ENCODE data around the gene SYNGAP1. TPM values are rescaled to one million over a fixed set of nuclear protein-coding genes. Genes with fewer than 3 reads are reported as not detected.

The SYNGAP1 gene
- total RNA-seq, 1 donor from 2014 or later = 36.1 TPM

DNA sequence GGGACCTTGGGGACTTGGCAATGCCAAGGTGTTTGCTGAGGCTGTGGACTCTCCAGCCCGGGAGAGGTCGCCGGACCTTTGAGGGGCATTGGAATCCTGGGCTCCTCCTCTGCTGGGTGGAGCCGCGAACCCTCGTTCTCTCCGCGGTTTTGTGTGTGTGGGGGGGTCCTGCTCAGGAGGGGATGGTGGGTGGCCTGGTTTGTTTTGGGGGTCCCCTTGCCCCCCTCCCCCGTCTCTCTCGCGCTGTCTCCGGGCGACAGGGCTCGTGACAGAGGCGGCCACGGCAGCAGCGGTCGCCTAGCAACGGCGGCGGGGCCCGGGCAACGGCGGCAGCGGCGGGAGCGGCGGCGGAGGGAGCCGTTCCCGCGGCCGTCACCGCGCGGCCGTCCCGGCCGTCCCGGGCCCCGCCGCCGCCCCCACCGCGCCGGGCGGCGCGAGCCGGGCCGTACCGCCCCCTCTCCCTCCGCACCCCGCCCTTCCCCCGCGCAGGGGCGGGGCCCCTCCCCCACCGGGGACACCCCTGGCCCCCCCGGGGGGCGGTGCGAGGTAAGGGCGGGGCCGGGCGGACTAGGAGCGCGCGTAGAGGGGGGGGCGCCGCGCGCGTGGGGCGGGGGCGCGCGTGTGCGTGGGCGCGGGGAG, 7.8 kb downstream of the SYNGAP1 start:
- TF ChIP-seq EZH2 (IDR thresholded peaks at IDR 0.05; ENCODE audit: insufficient read depth, low read length) = no peak
- Mint-ChIP-seq H3K9me3 (ENCODE audit: unreplicated experiment) (no peaks in the 10 kb centered on the region), H3K4me1 (ENCODE audit: low read depth, unreplicated experiment) (peaks cover 60% of the 10 kb centered on the region), H3K36me3 (ENCODE audit: low read depth, unreplicated experiment) (peaks cover 5% of the 10 kb centered on the region), H3K27ac (ENCODE audit: unreplicated experiment) (peak overlapping the region; percentile 50), H3K27me3 (ENCODE audit: low read depth, unreplicated experiment) (no peaks in the 10 kb centered on the region), H3K4me3 (ENCODE audit: unreplicated experiment) (peak overlapping the region; percentile 93)
- H3K27me3 ChIP-seq (ENCODE audit: insufficient read depth, low read length) = no peaks in the 10 kb centered on the region
- no peak overlapping the region for H3K27ac ChIP-seq (ENCODE audit: low read depth, low read length)
- H3K4me3 ChIP-seq (ENCODE audit: insufficient read depth, low read depth, low read length) = peak overlapping the region; percentile 70
- H3K9ac ChIP-seq (ENCODE audit: low read length) = peak overlapping the region; percentile 80
- H3K4me2 ChIP-seq (ENCODE audit: low read length) = peak overlapping the region; percentile 100
- peak overlapping the region; percentile 62 for H2AFZ ChIP-seq (ENCODE audit: low read depth, low read length)
- H3K4me1 ChIP-seq (ENCODE audit: insufficient read depth, low read length) = peaks cover 43% of the 10 kb centered on the region
- H4K20me1 ChIP-seq (ENCODE audit: insufficient read depth, low read length) = peaks cover 50% of the 10 kb centered on the region
- DNase-seq (ENCODE audit: low read depth) = no peak
- H3K36me3 ChIP-seq (ENCODE audit: insufficient read depth, low read length) = no peaks in the 10 kb centered on the region
- peaks cover 43% of the 10 kb centered on the region for H3K79me2 ChIP-seq (ENCODE audit: insufficient read depth, low read length)
- no peaks in the 10 kb centered on the region for H3K9me3 ChIP-seq (ENCODE audit: insufficient read depth, low read depth, low read length)
- FAIRE-seq = no peak

DNA sequence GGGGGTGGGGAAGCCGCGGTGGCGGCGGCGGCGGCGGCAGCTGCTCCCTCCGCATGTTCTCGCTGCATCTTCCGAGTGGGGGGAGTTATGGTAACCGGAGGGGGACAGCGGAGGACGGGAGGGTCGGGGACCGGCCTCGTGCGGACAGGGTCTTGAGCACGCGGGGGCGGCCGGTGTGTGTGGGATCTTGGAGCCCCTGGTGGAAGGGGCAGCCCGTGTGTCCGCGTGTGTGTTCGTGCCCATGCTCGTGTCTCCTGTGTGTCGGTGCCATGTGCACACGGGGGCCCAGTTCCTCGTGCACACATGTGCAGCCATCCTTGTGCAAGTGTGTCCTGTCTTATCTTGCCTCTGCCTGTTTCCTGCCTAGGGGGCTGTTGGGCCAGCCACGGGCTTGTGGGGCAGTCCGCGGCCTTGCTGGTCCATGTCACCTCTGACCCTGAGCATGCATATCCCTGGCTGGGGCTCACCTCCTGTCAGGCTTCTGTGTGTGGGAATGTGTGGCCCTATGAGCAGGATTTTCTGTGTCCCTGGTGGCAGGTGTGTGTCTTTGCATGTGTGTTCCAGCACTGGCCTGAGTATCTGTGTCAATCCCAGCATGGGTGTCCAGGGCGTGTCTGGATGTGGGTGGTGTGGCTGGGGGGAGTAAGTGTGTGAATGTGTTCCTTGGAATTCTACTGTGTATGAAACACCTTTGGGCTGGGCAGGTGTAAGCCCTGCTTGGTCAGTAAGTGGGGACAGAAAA, 8.5 kb downstream of the SYNGAP1 start:
- Mint-ChIP-seq H3K4me1 (ENCODE audit: low read depth, unreplicated experiment) (peaks cover 67% of the 10 kb centered on the region), H3K36me3 (ENCODE audit: low read depth, unreplicated experiment) (peaks cover 5% of the 10 kb centered on the region), H3K27me3 (ENCODE audit: low read depth, unreplicated experiment) (no peaks in the 10 kb centered on the region), H3K4me3 (ENCODE audit: unreplicated experiment) (peak overlapping the region; percentile 91), H3K9me3 (ENCODE audit: unreplicated experiment) (no peaks in the 10 kb centered on the region), H3K27ac (ENCODE audit: unreplicated experiment) (peak overlapping the region; percentile 93)
- FAIRE-seq (no peak), DNase-seq (ENCODE audit: low read depth) (no peak)
- TF ChIP-seq EZH2 (IDR thresholded peaks at IDR 0.05; ENCODE audit: insufficient read depth, low read length) = no peak
- TF ChIP-seq, protein P1, sequence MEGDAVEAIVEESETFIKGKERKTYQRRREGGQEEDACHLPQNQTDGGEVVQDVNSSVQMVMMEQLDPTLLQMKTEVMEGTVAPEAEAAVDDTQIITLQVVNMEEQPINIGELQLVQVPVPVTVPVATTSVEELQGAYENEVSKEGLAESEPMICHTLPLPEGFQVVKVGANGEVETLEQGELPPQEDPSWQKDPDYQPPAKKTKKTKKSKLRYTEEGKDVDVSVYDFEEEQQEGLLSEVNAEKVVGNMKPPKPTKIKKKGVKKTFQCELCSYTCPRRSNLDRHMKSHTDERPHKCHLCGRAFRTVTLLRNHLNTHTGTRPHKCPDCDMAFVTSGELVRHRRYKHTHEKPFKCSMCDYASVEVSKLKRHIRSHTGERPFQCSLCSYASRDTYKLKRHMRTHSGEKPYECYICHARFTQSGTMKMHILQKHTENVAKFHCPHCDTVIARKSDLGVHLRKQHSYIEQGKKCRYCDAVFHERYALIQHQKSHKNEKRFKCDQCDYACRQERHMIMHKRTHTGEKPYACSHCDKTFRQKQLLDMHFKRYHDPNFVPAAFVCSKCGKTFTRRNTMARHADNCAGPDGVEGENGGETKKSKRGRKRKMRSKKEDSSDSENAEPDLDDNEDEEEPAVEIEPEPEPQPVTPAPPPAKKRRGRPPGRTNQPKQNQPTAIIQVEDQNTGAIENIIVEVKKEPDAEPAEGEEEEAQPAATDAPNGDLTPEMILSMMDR (IDR thresholded peaks at IDR 0.05; ENCODE audit: insufficient read depth, low read depth, low read length) = peak; percentile 37
- H3K36me3 ChIP-seq (ENCODE audit: insufficient read depth, low read length) = no peaks in the 10 kb centered on the region
- peak overlapping the region; percentile 100 for H3K4me2 ChIP-seq (ENCODE audit: low read length)
- H3K4me1 ChIP-seq (ENCODE audit: insufficient read depth, low read length) = peaks cover 50% of the 10 kb centered on the region
- H4K20me1 ChIP-seq (ENCODE audit: insufficient read depth, low read length) = peaks cover 57% of the 10 kb centered on the region
- no peaks in the 10 kb centered on the region for H3K9me3 ChIP-seq (ENCODE audit: insufficient read depth, low read depth, low read length)
- H3K27me3 ChIP-seq (ENCODE audit: insufficient read depth, low read length) = no peaks in the 10 kb centered on the region
- peak overlapping the region; percentile 58 for H3K4me3 ChIP-seq (ENCODE audit: insufficient read depth, low read depth, low read length)
- no peak overlapping the region for H2AFZ ChIP-seq (ENCODE audit: low read depth, low read length)
- no peak overlapping the region for H3K27ac ChIP-seq (ENCODE audit: low read depth, low read length)
- H3K79me2 ChIP-seq (ENCODE audit: insufficient read depth, low read length) = peaks cover 43% of the 10 kb centered on the region
- H3K9ac ChIP-seq (ENCODE audit: low read length) = peak overlapping the region; percentile 60

DNA sequence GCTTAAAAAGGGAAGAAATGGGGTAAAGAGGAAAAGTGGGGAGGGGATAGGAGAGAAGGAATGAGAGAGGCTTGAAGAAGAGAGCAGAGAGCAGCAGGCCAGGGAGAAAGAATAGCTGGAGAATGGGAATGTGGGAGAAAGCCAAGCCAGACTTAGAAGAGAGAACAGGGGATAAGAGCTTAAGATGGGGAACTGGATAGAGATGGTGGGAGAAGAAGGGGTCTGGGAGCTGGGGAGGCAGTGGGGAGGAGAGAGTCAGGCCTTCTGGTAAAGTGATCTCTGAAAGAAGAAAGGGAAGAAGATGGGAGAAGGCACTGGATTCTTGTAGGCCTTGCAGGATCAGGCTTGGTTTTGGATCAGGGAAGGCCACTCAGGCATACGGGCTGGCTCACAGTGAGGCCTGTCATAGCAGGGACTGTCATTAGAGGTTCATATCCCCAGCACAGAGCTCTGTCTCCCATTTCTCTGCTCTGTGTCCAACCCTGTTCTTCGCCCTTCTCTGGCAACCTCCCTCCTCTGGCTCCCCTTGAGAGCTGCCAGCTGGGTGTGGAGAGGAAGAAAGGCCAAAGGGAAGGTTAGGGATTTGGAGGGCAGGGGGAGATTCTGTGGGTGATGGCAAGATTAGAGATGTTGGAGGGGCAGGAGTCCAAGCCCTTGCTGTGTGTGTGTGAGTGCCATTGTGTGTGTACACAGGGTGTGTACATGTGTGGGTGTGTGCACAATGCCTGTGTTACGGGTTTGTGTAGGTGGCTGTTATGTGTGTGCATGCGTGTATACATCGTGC, 9.3 kb downstream of the SYNGAP1 start:
- no peak overlapping the region for H3K4me3 ChIP-seq (ENCODE audit: insufficient read depth, low read depth, low read length)
- H4K20me1 ChIP-seq (ENCODE audit: insufficient read depth, low read length) = peaks cover 61% of the 10 kb centered on the region
- H3K36me3 Mint-ChIP-seq (ENCODE audit: low read depth, unreplicated experiment) = peaks cover 5% of the 10 kb centered on the region
- TF ChIP-seq, protein P1 (IDR thresholded peaks at IDR 0.05; ENCODE audit: insufficient read depth, low read depth, low read length) = no peak
- no peak for TF ChIP-seq EZH2 (IDR thresholded peaks at IDR 0.05; ENCODE audit: insufficient read depth, low read length)
- H3K4me3 Mint-ChIP-seq (ENCODE audit: unreplicated experiment) = peak overlapping the region; percentile 91
- H3K9me3 ChIP-seq (ENCODE audit: insufficient read depth, low read depth, low read length) = no peaks in the 10 kb centered on the region
- H3K9ac ChIP-seq (ENCODE audit: low read length) = peak overlapping the region; percentile 60
- FAIRE-seq = no peak
- peaks cover 56% of the 10 kb centered on the region for H3K4me1 ChIP-seq (ENCODE audit: insufficient read depth, low read length)
- peaks cover 38% of the 10 kb centered on the region for H3K79me2 ChIP-seq (ENCODE audit: insufficient read depth, low read length)
- no peaks in the 10 kb centered on the region for H3K9me3 Mint-ChIP-seq (ENCODE audit: unreplicated experiment)
- no peak overlapping the region for H2AFZ ChIP-seq (ENCODE audit: low read depth, low read length)
- H3K27me3 ChIP-seq (ENCODE audit: insufficient read depth, low read length) = no peaks in the 10 kb centered on the region
- DNase-seq (ENCODE audit: low read depth) = no peak
- H3K36me3 ChIP-seq (ENCODE audit: insufficient read depth, low read length) = no peaks in the 10 kb centered on the region
- peak overlapping the region; percentile 93 for H3K27ac Mint-ChIP-seq (ENCODE audit: unreplicated experiment)
- H3K4me2 ChIP-seq (ENCODE audit: low read length) = peak overlapping the region; percentile 100
- H3K27ac ChIP-seq (ENCODE audit: low read depth, low read length) = no peak overlapping the region
- H3K27me3 Mint-ChIP-seq (ENCODE audit: low read depth, unreplicated experiment) = no peaks in the 10 kb centered on the region
- H3K4me1 Mint-ChIP-seq (ENCODE audit: low read depth, unreplicated experiment) = peaks cover 69% of the 10 kb centered on the region
